Thyroid gland (tissue), 4 donors: ENCODE data around the gene CD3E. TPM values are rescaled to one million over a fixed set of nuclear protein-coding genes. Genes with fewer than 3 reads are reported as not detected.

Experiments
- DNase-seq, 2 donors: peaks; one replicate each; pipeline ENCODE4 v3.0.0-alpha.2; 2019
- H3K27ac ChIP-seq, 3 donors: fragments of 200-600 bp; sonication (generic); 1 replicate in 2 of 3; 2 replicates in 1 of 3; pipeline ENCODE4 v1.5.1; 2016 to 2019; ENCODE audit warnings: mild to moderate bottlenecking in 1 of 3, moderate library complexity in 1 of 3
- H3K27me3 ChIP-seq: fragments of 200-600 bp; sonication (generic); one replicate; pipeline ENCODE4 v1.5.1; 2019
- H3K36me3 ChIP-seq, 2 donors: fragments of 200-600 bp; sonication (generic); one replicate each; pipeline ENCODE4 v1.5.1; 2016 to 2019
- H3K4me1 ChIP-seq, 2 donors: fragments of 200-600 bp; sonication (generic); one replicate each; pipeline ENCODE4 v1.5.1; 2017 to 2019
- H3K4me3 ChIP-seq, 3 donors: fragments of 200-600 bp; sonication (generic); replicated peaks in 1 of 3; 1 replicate in 2 of 3; 2 replicates in 1 of 3; pipeline ENCODE4 v1.5.1; 2016; ENCODE audit warnings: mild to moderate bottlenecking in 1 of 3
- H3K9me3 ChIP-seq: fragments of 200-600 bp; sonication (generic); one replicate; pipeline ENCODE4 v1.5.1; 2017
- CTCF ChIP-seq, 6 experiments: fragments of 200-600 bp in 3 of 6; fragments of 450-650 bp in 3 of 6; sonication (generic) in 3 of 6; IDR thresholded peaks; one replicate each; pipeline ENCODE4 v1.5.1; 2016 to 2019; ENCODE audit warnings: antibody characterized with exemption in 6 of 6, mild to moderate bottlenecking in 2 of 6, inconsistent platforms in 1 of 6, moderate library complexity in 1 of 6
- POLR2A ChIP-seq, 2 donors: fragments of 450-650 bp; IDR thresholded peaks; one replicate each; pipeline ENCODE4 v1.6.1; 2017; ENCODE audit warnings: antibody characterized with exemption in 2 of 2, mild to moderate bottlenecking in 2 of 2, moderate library complexity in 1 of 2
- WGBS, 2 donors: methylation state at CpG; one replicate each; pipeline ENCODE4 v1.1.5; 2017; 5-methylcytosine and 5-hydroxymethylcytosine counted together
- intact Hi-C: fragments of 100-400 bp; cut with DNase I; formaldehyde crosslinking; loops from one replicate; pipeline ENCODE4 v1.15.1; 2023
- total RNA-seq, 4 donors: library from RNA; depleted of rRNA; stranded (reverse); fragments of >200 nt; gene quantifications; one replicate each; pipeline ENCODE4 v1.2.3, GENCODE V29; 2016

Gene CD3E
- total RNA-seq, 4 donors from 2014 or later = 3.0 to 4.3 (median 3.3) TPM

GRCh38 chr11:118328745-118329144 is 24.2 kb downstream of the CD3E start:
- H3K36me3 ChIP-seq = no peaks in the 10 kb centered on the region
- H3K27ac ChIP-seq = no peak overlapping the region
- H3K4me1 ChIP-seq = no peaks in the 10 kb centered on the region
- H3K9me3 ChIP-seq = no peaks in the 10 kb centered on the region
- DNase-seq = no peak
- no peak overlapping the region for H3K4me3 ChIP-seq
- no peaks in the 10 kb centered on the region for H3K27me3 ChIP-seq
- intact Hi-C loops = no loop called here
- TF ChIP-seq CTCF (IDR thresholded peaks at IDR 0.05) = no peak
- no peak for TF ChIP-seq POLR2A (IDR thresholded peaks at IDR 0.05)

- H3K4me3 ChIP-seq = no peak overlapping the region
- no peak for TF ChIP-seq POLR2A (IDR thresholded peaks at IDR 0.05)
- TF ChIP-seq CTCF (IDR thresholded peaks at IDR 0.05) = no peak
- intact Hi-C loops = no loop called here
- no peaks in the 10 kb centered on the region for H3K36me3 ChIP-seq
- no peaks in the 10 kb centered on the region for H3K27me3 ChIP-seq
- no peaks in the 10 kb centered on the region for H3K4me1 ChIP-seq
- H3K9me3 ChIP-seq = no peaks in the 10 kb centered on the region
- WGBS, 2 donors = 82 to 86% methylated on average over 1 of the region's 1 CpG
- H3K27ac ChIP-seq = no peak overlapping the region
- no peak for DNase-seq
Observed at GRCh38 chr11:118334745-118335144, 30.2 kb downstream of the CD3E start.

- no peaks in the 10 kb centered on the region for H3K9me3 ChIP-seq
- H3K4me1 ChIP-seq = no peaks in the 10 kb centered on the region
- 63% methylated on average over 7 of the region's 7 CpGs for WGBS, 2 donors
- intact Hi-C loops = no loop called here
- no peaks in the 10 kb centered on the region for H3K36me3 ChIP-seq
- TF ChIP-seq CTCF (IDR thresholded peaks at IDR 0.05) (no peak), POLR2A (IDR thresholded peaks at IDR 0.05) (no peak)
- no peak overlapping the region for H3K4me3 ChIP-seq
- no peaks in the 10 kb centered on the region for H3K27me3 ChIP-seq
- DNase-seq = peak in 1 of 2 donors; percentile 18
- no peak overlapping the region for H3K27ac ChIP-seq
Observed at GRCh38 chr11:118338637-118339061, 34.1 kb downstream of the CD3E start.

- no peak overlapping the region for H3K4me3 ChIP-seq
- no peaks in the 10 kb centered on the region for H3K27me3 ChIP-seq
- 71 to 77% methylated on average over 5 of the region's 5 CpGs for WGBS, 2 donors
- H3K4me1 ChIP-seq = no peaks in the 10 kb centered on the region
- no peaks in the 10 kb centered on the region for H3K36me3 ChIP-seq
- TF ChIP-seq POLR2A (IDR thresholded peaks at IDR 0.05) = no peak
- no peak for TF ChIP-seq CTCF (IDR thresholded peaks at IDR 0.05)
- DNase-seq = no peak
- intact Hi-C loops = no loop called here
- no peak overlapping the region for H3K27ac ChIP-seq
- H3K9me3 ChIP-seq = no peaks in the 10 kb centered on the region
Observed at GRCh38 chr11:118339281-118339961, 34.9 kb downstream of the CD3E start.

GRCh38 chr11:118340449-118340848 is 35.9 kb downstream of the CD3E start:
- no peak overlapping the region for H3K27ac ChIP-seq
- intact Hi-C loops = no loop called here
- WGBS, 2 donors = 73 to 81% methylated on average over 3 of the region's 3 CpGs
- H3K36me3 ChIP-seq = no peaks in the 10 kb centered on the region
- no peaks in the 10 kb centered on the region for H3K4me1 ChIP-seq
- H3K4me3 ChIP-seq = no peak overlapping the region
- H3K9me3 ChIP-seq = no peaks in the 10 kb centered on the region
- no peaks in the 10 kb centered on the region for H3K27me3 ChIP-seq
- TF ChIP-seq POLR2A (IDR thresholded peaks at IDR 0.05) (no peak), CTCF (IDR thresholded peaks at IDR 0.05) (no peak)
- no peak for DNase-seq
